ENCODE data around the gene VAMP2. TPM values are rescaled to one million over a fixed set of nuclear protein-coding genes. Genes with fewer than 3 reads are reported as not detected.

VAMP2 gene
- total RNA-seq, 4 donors from 2014 or later, result 43.5 to 58.9 (median 49.3) TPM

- WGBS, 2 donors, result 41 to 45% methylated on average over 20 of the region's 20 CpGs
- TF ChIP-seq, protein P1, sequence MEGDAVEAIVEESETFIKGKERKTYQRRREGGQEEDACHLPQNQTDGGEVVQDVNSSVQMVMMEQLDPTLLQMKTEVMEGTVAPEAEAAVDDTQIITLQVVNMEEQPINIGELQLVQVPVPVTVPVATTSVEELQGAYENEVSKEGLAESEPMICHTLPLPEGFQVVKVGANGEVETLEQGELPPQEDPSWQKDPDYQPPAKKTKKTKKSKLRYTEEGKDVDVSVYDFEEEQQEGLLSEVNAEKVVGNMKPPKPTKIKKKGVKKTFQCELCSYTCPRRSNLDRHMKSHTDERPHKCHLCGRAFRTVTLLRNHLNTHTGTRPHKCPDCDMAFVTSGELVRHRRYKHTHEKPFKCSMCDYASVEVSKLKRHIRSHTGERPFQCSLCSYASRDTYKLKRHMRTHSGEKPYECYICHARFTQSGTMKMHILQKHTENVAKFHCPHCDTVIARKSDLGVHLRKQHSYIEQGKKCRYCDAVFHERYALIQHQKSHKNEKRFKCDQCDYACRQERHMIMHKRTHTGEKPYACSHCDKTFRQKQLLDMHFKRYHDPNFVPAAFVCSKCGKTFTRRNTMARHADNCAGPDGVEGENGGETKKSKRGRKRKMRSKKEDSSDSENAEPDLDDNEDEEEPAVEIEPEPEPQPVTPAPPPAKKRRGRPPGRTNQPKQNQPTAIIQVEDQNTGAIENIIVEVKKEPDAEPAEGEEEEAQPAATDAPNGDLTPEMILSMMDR (IDR thresholded peaks at IDR 0.05), result peak in 1 of 3 donors; percentile 69
- no peak for TF ChIP-seq POLR2A (IDR thresholded peaks at IDR 0.05)
- intact Hi-C loops (cut with DNase I; ENCODE audit: low total_unique reads), result no loop called here
- peak; percentile 93 to 99 for DNase-seq (ENCODE audit: low spot score in 2 of 2)
- H3K4me3 ChIP-seq (ENCODE audit: low read depth, poor library complexity, severe bottlenecking), result no peak overlapping the region
Observed at GRCh38 chr17:8158267-8159031, 4.3 kb downstream of the VAMP2 start.

- WGBS, 2 donors, result 1% methylated on average over 48 to 59 of the region's 59 CpGs
- DNase-seq (ENCODE audit: low spot score in 2 of 2), result peak; percentile 100
- TF ChIP-seq, protein P1 (IDR thresholded peaks at IDR 0.05), result no peak
- peak in 1 of 2 donors; percentile 99 for TF ChIP-seq POLR2A (IDR thresholded peaks at IDR 0.05)
- H3K4me3 ChIP-seq (ENCODE audit: low read depth, poor library complexity, severe bottlenecking), result peak overlapping the region; percentile 86
- intact Hi-C loops (cut with DNase I; ENCODE audit: low total_unique reads), result no loop called here
Observed at GRCh38 chr17:8156246-8156992, 6.3 kb downstream of the VAMP2 start.

GRCh38 chr17:8155996-8156245 is 6.8 kb downstream of the VAMP2 start:
- DNase-seq (ENCODE audit: low spot score in 2 of 2), result no peak
- TF ChIP-seq, protein P1 (IDR thresholded peaks at IDR 0.05), result no peak
- no peak for TF ChIP-seq POLR2A (IDR thresholded peaks at IDR 0.05)
- H3K4me3 ChIP-seq (ENCODE audit: low read depth, poor library complexity, severe bottlenecking), result peak overlapping the region; percentile 86
- 0 to 1% methylated on average over 11 of the region's 11 CpGs for WGBS, 2 donors
- intact Hi-C loops (cut with DNase I; ENCODE audit: low total_unique reads), result no loop called here

GRCh38 chr17:8155231-8155995 is 7.3 kb downstream of the VAMP2 start:
- DNase-seq (ENCODE audit: low spot score in 2 of 2), result peak; percentile 63 to 85
- WGBS, 2 donors, result 8 to 9% methylated on average over 14 of the region's 14 CpGs
- intact Hi-C loops (cut with DNase I; ENCODE audit: low total_unique reads), result no loop called here
- H3K4me3 ChIP-seq (ENCODE audit: low read depth, poor library complexity, severe bottlenecking), result peak overlapping the region; percentile 86
- TF ChIP-seq, protein P1 (IDR thresholded peaks at IDR 0.05), result no peak
- no peak for TF ChIP-seq POLR2A (IDR thresholded peaks at IDR 0.05)

DNA sequence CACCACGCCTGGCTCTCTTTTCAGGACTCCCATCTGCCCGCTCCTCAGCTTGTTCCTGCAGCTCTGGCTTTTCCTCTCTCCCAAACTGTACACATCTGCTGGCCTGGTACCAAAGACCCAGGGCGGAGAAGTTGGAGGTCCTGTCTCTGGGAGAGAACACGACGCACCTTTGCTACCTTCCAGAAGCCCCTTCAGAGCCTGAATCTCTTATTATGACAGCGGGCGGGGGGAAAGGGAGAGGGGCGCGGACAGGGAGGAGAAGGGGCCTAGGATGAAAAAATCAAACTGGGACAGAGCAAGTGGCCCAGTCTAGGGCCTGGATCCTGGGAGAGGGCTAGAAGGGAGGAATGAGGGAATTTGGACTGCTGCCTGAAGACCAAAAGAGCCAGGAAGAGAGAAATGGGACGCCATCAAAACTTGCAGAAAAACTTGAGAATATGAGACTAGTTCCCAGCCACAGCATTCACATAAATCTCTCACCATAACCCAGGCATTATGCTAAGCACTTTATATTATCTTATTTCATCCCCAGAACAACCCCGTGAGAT is 8.1 kb downstream of the VAMP2 start:
- DNase-seq (ENCODE audit: low spot score in 2 of 2), result no peak
- intact Hi-C loops (cut with DNase I; ENCODE audit: low total_unique reads), result no loop called here
- TF ChIP-seq POLR2A (IDR thresholded peaks at IDR 0.05), result no peak
- TF ChIP-seq, protein P1 (IDR thresholded peaks at IDR 0.05), result no peak
- 8% methylated on average over 11 of the region's 11 CpGs for WGBS, 2 donors
- H3K4me3 ChIP-seq (ENCODE audit: low read depth, poor library complexity, severe bottlenecking), result peak overlapping the region; percentile 86
